Muscle layer of duodenum (tissue), 2 donors: Measurements from ENCODE around the gene MAN1C1.
A peak's percentile ranks its signal among the peaks of the same experiment; 100 is the strongest.

ENCODE experiments used
- H3K27ac ChIP-seq: one replicate; pipeline ENCODE4 v1.7.0; 2013; ENCODE audit warnings: mild to moderate bottlenecking, low read length
- H3K27me3 ChIP-seq: one replicate; pipeline ENCODE4 v1.7.0; 2013; ENCODE audit warnings: low read depth, mild to moderate bottlenecking, control low read depth, low read length
- H3K36me3 ChIP-seq, 2 donors: one replicate each; pipeline ENCODE4 v1.7.0; 2013; ENCODE audit warnings: low read length in 2 of 2, control low read depth in 1 of 2, mild to moderate bottlenecking in 1 of 2; ENCODE audit not compliant: insufficient read depth in 2 of 2, control insufficient read depth in 1 of 2
- H3K4me1 ChIP-seq, 2 donors: one replicate each; pipeline ENCODE4 v1.7.0; 2013; ENCODE audit warnings: low read length in 2 of 2, mild to moderate bottlenecking in 2 of 2, control low read depth in 1 of 2, moderate library complexity in 1 of 2; ENCODE audit not compliant: insufficient read depth in 2 of 2, control insufficient read depth in 1 of 2
- H3K4me3 ChIP-seq, 2 donors: one replicate each; pipeline ENCODE4 v1.7.0; 2013; ENCODE audit warnings: low read length in 2 of 2, low read depth in 1 of 2, mild to moderate bottlenecking in 1 of 2
- H3K9me3 ChIP-seq, 2 donors: one replicate each; pipeline ENCODE4 v1.7.0; 2013; ENCODE audit warnings: low read length in 2 of 2, control low read depth in 1 of 2, mild to moderate bottlenecking in 1 of 2; ENCODE audit not compliant: control insufficient read depth in 1 of 2
- donor health status: healthy.

The MAN1C1 gene

GRCh38 chr1:25790472-25790871 lies 173.9 kb downstream of the MAN1C1 start:
- Histone ChIP-seq H3K9me3 (no peaks in the 10 kb centered on the region), H3K36me3 (no peaks in the 10 kb centered on the region), H3K27ac (no peak overlapping the region), H3K4me3 (no peak overlapping the region), H3K4me1 (peaks cover 11 to 17% of the 10 kb centered on the region in 2 donors), H3K27me3 (no peaks in the 10 kb centered on the region)

DNA sequence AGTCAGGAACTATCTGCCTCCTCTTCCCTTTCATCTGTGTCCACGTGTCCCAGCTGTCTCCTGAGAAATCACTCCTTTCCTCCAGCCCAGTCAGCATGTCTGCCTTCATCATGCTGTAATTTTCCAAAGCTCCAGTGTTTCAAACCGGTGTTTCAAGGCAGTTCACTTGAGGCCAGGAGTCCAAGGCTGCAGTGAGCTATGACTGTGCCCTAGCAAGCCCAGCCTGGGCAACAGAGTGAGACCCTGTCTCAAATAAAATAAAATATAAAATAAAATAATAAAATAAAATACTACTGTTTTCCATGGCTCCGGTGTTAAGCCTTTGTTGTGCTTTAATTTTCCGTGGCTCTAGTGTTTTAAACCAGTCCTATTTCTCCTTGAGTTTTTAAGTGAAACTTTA lies 175.5 kb downstream of the MAN1C1 start:
- Histone ChIP-seq H3K36me3 (no peaks in the 10 kb centered on the region), H3K27me3 (no peaks in the 10 kb centered on the region), H3K9me3 (no peaks in the 10 kb centered on the region), H3K4me3 (no peak overlapping the region), H3K27ac (no peak overlapping the region), H3K4me1 (peaks cover 5 to 9% of the 10 kb centered on the region in 2 donors)

DNA sequence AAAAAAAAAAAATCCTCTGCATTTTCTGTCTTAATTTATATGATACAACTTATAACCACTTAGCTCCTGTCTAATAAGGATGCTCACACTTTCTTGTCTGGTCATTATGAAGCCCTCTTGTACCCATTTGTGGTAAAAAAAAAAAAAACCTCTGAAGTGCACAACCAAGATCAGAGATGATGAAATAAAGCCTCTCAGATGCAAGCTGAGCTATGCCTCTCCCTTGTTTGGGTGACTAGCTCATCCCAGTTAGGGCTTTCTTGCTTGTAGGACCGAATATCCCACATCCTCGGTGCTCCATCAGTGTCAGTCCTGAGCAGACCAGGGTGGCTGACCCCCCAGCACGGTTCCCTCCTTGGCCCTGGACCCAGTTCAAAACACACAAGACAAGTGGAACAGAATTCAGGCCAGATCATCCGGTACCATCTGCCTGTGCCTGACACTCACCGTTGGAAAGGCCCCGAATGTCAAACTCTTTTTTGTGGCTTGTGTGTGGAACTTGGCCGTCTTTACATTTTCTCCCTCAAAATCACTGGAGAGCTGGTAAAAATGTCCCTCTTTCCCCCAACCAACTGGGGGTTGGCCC lies 177.1 kb downstream of the MAN1C1 start:
- no peaks in the 10 kb centered on the region for H3K27me3 ChIP-seq
- H3K27ac ChIP-seq = no peak overlapping the region
- peaks cover 4 to 8% of the 10 kb centered on the region in 2 donors for H3K4me1 ChIP-seq

DNA sequence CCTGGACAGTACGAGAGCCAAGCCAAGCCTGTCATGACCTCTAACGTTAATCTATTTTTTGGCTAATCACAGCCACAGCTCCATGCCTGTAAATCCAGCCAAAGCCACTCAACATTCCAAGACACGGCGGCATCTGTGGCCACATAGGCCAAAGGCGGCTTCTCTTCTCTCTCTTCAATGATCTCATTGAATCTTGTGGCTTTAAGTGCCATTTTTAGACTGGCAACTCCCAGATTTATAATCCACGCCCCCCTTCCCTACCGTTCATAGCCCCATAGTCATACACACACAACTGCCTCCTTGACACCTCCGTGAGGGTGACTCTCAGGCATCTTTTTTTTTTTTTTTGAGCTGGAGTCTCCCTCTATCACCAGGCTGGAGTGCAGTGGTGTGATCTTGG lies 177.7 kb downstream of the MAN1C1 start:
- no peaks in the 10 kb centered on the region for H3K36me3 ChIP-seq
- no peaks in the 10 kb centered on the region for H3K27me3 ChIP-seq
- no peaks in the 10 kb centered on the region for H3K9me3 ChIP-seq
- no peak overlapping the region for H3K4me3 ChIP-seq
- peaks cover 4 to 14% of the 10 kb centered on the region in 2 donors for H3K4me1 ChIP-seq
- H3K27ac ChIP-seq = no peak overlapping the region

More for the DNA sequence above, 177.1 kb downstream of the MAN1C1 start:
- no peaks in the 10 kb centered on the region for H3K36me3 ChIP-seq
- H3K4me3 ChIP-seq = no peak overlapping the region
- H3K9me3 ChIP-seq = no peaks in the 10 kb centered on the region

- no peaks in the 10 kb centered on the region for H3K36me3 ChIP-seq
Measured at GRCh38 chr1:25795211-25795610, 178.6 kb downstream of the MAN1C1 start.

GRCh38 chr1:25795946-25796810 lies 179.6 kb downstream of the MAN1C1 start:
- Histone ChIP-seq H3K4me1 (peaks cover 4 to 27% of the 10 kb centered on the region in 2 donors), H3K9me3 (no peaks in the 10 kb centered on the region), H3K36me3 (no peaks in the 10 kb centered on the region), H3K27me3 (no peaks in the 10 kb centered on the region), H3K4me3 (no peak overlapping the region), H3K27ac (no peak overlapping the region)

More at GRCh38 chr1:25795211-25795610, 178.6 kb downstream of the MAN1C1 start:
- Histone ChIP-seq H3K27ac (no peak overlapping the region), H3K4me1 (peaks cover 4 to 19% of the 10 kb centered on the region in 2 donors), H3K4me3 (no peak overlapping the region), H3K27me3 (no peaks in the 10 kb centered on the region), H3K9me3 (no peaks in the 10 kb centered on the region)

- no peak overlapping the region for H3K27ac ChIP-seq
- no peaks in the 10 kb centered on the region for H3K36me3 ChIP-seq
- H3K4me3 ChIP-seq = no peak overlapping the region
- peaks cover 4 to 33% of the 10 kb centered on the region in 2 donors for H3K4me1 ChIP-seq
- H3K27me3 ChIP-seq = no peaks in the 10 kb centered on the region
- no peaks in the 10 kb centered on the region for H3K9me3 ChIP-seq
Measured at GRCh38 chr1:25796811-25797458, 180.3 kb downstream of the MAN1C1 start.

- Histone ChIP-seq H3K9me3 (no peaks in the 10 kb centered on the region), H3K4me1 (peaks cover 4 to 42% of the 10 kb centered on the region in 2 donors), H3K4me3 (no peak overlapping the region), H3K27me3 (no peaks in the 10 kb centered on the region), H3K27ac (no peak overlapping the region), H3K36me3 (no peaks in the 10 kb centered on the region)
Measured at GRCh38 chr1:25797939-25798338, 181.3 kb downstream of the MAN1C1 start.

- Histone ChIP-seq H3K36me3 (no peaks in the 10 kb centered on the region), H3K27ac (no peak overlapping the region), H3K4me1 (peaks cover 4 to 47% of the 10 kb centered on the region in 2 donors), H3K4me3 (peak overlapping the region in 1 of 2 donors; percentile 54), H3K9me3 (no peaks in the 10 kb centered on the region), H3K27me3 (no peaks in the 10 kb centered on the region)
Measured at GRCh38 chr1:25798666-25799351, 182.2 kb downstream of the MAN1C1 start.

DNA sequence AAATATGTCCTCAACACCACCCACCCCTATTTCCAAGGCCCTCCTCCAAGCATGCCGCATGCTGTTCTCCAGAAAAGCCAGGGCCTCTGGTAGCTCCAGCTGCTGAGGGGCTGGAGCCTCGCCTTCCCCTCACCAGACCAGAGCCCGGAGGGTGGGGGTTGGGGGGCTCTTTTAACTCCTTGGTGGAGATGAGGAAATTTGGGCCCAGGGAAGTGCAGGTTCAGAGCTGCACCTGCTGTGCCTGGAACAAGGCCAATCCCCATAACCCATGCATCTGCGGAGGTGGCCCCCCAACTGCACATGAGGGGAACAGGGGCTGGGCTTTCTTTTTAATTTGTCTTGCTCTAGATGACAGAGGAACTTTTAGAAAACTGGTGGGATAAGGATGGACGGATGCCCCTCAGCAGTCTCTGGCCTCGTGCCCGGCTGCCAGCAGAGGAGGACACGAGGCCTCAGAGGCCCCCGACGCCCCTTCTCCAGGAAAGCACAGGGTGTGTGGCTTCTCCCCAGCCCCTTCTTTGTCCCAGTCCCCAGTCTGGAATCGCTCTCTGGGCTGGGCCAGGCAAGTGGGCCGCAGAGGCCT lies 182.9 kb downstream of the MAN1C1 start:
- Histone ChIP-seq H3K27me3 (no peaks in the 10 kb centered on the region), H3K4me1 (peaks cover 4 to 52% of the 10 kb centered on the region in 2 donors), H3K9me3 (no peaks in the 10 kb centered on the region), H3K4me3 (peak overlapping the region; percentile 11 to 54), H3K36me3 (no peaks in the 10 kb centered on the region), H3K27ac (peak overlapping the region; percentile 39)
